ENCODE measurements around the gene CYP46A1. TPM values are rescaled to one million over a fixed set of nuclear protein-coding genes. Genes with fewer than 3 reads are reported as not detected.

The CYP46A1 gene
- total RNA-seq, 1 experiment from 2014 or later = 0.42 TPM

DNA sequence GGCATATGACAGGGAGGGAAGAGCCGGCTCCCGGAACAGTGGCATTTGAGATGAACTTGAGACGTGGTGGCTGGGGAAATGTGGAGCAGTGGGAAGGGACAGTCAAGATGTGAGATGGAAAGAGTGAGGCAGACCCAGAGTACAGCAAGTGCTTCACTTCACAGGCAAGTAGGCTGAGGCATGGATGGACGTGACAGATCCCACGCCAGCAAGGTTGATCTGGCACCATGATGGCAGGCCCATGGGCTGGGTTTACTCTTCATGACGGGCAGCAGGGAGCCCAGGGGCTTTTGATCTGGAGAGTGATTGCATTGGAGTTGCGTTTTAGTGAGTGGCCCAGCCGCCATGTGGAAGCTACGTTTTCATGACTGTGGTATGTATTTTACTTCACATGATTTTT is 91.3 kb downstream of the CYP46A1 start:
- Histone ChIP-seq H3K27me3 (ENCODE audit: control insufficient read depth, insufficient read depth, low read length) (no peaks in the 10 kb centered on the region), H3K4me3 (ENCODE audit: insufficient read depth, low read depth, low read length) (no peak overlapping the region), H3K36me3 (replicated peaks; ENCODE audit: control insufficient read depth, insufficient read depth, low read length) (no peaks in the 10 kb centered on the region)
- DNase-seq = peak; percentile 25

Other genes starting within 250 kb of the CYP46A1 start
- 60.0 and 70.2 TPM in 2 replicates for gene SETD3, start 203.4 kb upstream of the CYP46A1 start, total RNA-seq (2014; rRNA removed; shearing (Covaris generic))
- gene CCNK, start 202.9 kb upstream of the CYP46A1 start, total RNA-seq (2014; rRNA removed; shearing (Covaris generic)) = 14.2 and 14.7 TPM in 2 replicates
- 44.9 and 50.2 TPM in 2 replicates for gene CCDC85C, start 80.1 kb upstream of the CYP46A1 start, total RNA-seq (2014; rRNA removed; shearing (Covaris generic))
- 2.2 and 3.4 TPM in 2 replicates for gene HHIPL1, start 39.2 kb upstream of the CYP46A1 start, total RNA-seq (2014; rRNA removed; shearing (Covaris generic))
- gene EML1, start 109.1 kb downstream of the CYP46A1 start, total RNA-seq (2014; rRNA removed; shearing (Covaris generic)) = 19.1 and 22.8 TPM in 2 replicates